A549 treated with RU486 at 1 μM for 4 hours (cell line): Measurements from ENCODE around the gene ARMH2. TPM values are rescaled to one million over a fixed set of nuclear protein-coding genes. Genes with fewer than 3 reads are reported as not detected.

Experiments used
- total RNA-seq: library from RNA; stranded (reverse); fragments of 200-300 nt; extraction: Qiagen RNA extraction; gene quantifications from 5 replicates; pipeline ENCODE4 v1.2.3, GENCODE V29; 2022; ENCODE audit warnings: low read depth

ARMH2 gene
- not detected in 5 replicates for total RNA-seq

GRCh38 chr6:24798740-24799540, at the start of gene ARMH2:
Gene ARMH2, minus strand, starts transcription at chr6:24798917. Its CDS starts 60 bp downstream, at chr6:24798857.

GRCh38 chr6:24774696-24775519, 23.8 kb downstream of the ARMH2 start, which contains the start of gene GMNN:
Gene GMNN, plus strand, starts transcription at chr6:24774937. Its CDS starts 2,310 bp downstream, at chr6:24777247.

Other genes with a start within 250 kb of the ARMH2 start
- gene KIAA0319, start 152.7 kb downstream of the ARMH2 start, total RNA-seq: 2.6 to 3.2 TPM (median 2.9 TPM) in 5 replicates
- gene TDP2, start 132.0 kb downstream of the ARMH2 start, total RNA-seq: 33.7 to 49.6 TPM (median 45.5 TPM) in 5 replicates
- 18.6 to 34.0 TPM (median 25.7 TPM) in 5 replicates for gene ACOT13, start 131.8 kb downstream of the ARMH2 start, total RNA-seq
- 49.3 to 61.2 TPM (median 52.0 TPM) in 5 replicates for gene C6orf62, start 79.8 kb downstream of the ARMH2 start, total RNA-seq
- gene GMNN, start 24.0 kb downstream of the ARMH2 start, total RNA-seq: 53.5 to 64.3 TPM (median 56.0 TPM) in 5 replicates
- gene RIPOR2, start 137.0 kb upstream of the ARMH2 start, total RNA-seq: not detected in 5 replicates